GM23338 (cell line): ENCODE measurements around the gene CLCN4. TPM values are rescaled to one million over a fixed set of nuclear protein-coding genes. Genes with fewer than 3 reads are reported as not detected.

Source experiments
- ATAC-seq: fragments of 200-7000 bp; cut with Tn5 transposase; 3 replicates; pipeline ENCODE4 v1.9.1; 2020
- DNase-seq: peaks from one replicate; pipeline ENCODE4 v3.0.0-alpha.2; 2015; ENCODE audit warnings: low spot score
- H2AFZ ChIP-seq: fragments of 200-600 bp; sonication (generic); 2 replicates; pipeline ENCODE4 v1.8.0; 2016; ENCODE audit warnings: antibody characterized with exemption, mild to moderate bottlenecking, moderate library complexity
- H3F3A ChIP-seq: fragments of 200-600 bp; sonication (generic); replicated peaks from 2 replicates; pipeline ENCODE4 v1.8.0; 2017; ENCODE audit warnings: antibody characterized with exemption, mixed run types, low read depth
- H3K27ac ChIP-seq: fragments of 200-600 bp; sonication (generic); 2 replicates; pipeline ENCODE4 v1.6.1; 2016; ENCODE audit warnings: low read depth
- H3K27me3 ChIP-seq: fragments of 200-600 bp; sonication (generic); 2 replicates; pipeline ENCODE4 v1.8.0; 2016; ENCODE audit warnings: mild to moderate bottlenecking, mixed run types, moderate library complexity; ENCODE audit not compliant: insufficient read depth
- H3K36me3 ChIP-seq: fragments of 200-600 bp; sonication (generic); 2 replicates; pipeline ENCODE4 v1.8.0; 2016; ENCODE audit warnings: mild to moderate bottlenecking; ENCODE audit not compliant: insufficient read depth
- H3K4me1 ChIP-seq: fragments of 200-600 bp; sonication (generic); 2 replicates; pipeline ENCODE4 v1.8.0; 2016; ENCODE audit warnings: mild to moderate bottlenecking, moderate library complexity; ENCODE audit not compliant: insufficient read depth
- H3K4me2 ChIP-seq: fragments of 200-600 bp; sonication (generic); 2 replicates; pipeline ENCODE4 v1.7.1; 2017; ENCODE audit warnings: mixed run types
- H3K4me3 ChIP-seq: fragments of 200-600 bp; sonication (generic); 2 replicates; pipeline ENCODE4 v1.6.1; 2016; ENCODE audit warnings: mixed run types
- H3K79me2 ChIP-seq: fragments of 200-600 bp; sonication (generic); replicated peaks from 2 replicates; pipeline ENCODE4 v1.8.0; 2017; ENCODE audit warnings: mild to moderate bottlenecking; ENCODE audit not compliant: insufficient read depth
- H3K9me2 ChIP-seq: fragments of 200-600 bp; sonication (generic); 2 replicates; pipeline ENCODE4 v1.8.0; 2017; ENCODE audit not compliant: insufficient read depth
- H4K20me1 ChIP-seq: fragments of 200-600 bp; sonication (generic); replicated peaks from 2 replicates; pipeline ENCODE4 v1.8.0; 2017; ENCODE audit warnings: mild to moderate bottlenecking; ENCODE audit not compliant: insufficient read depth
- H3K27ac Mint-ChIP-seq: 2 replicates; pipeline ENCODE4 v1.8.0; 2020; ENCODE audit warnings: inconsistent platforms, mild to moderate bottlenecking, moderate library complexity, mixed read lengths
- H3K27me3 Mint-ChIP-seq: 3 replicates; pipeline ENCODE4 v1.8.0; 2022; ENCODE audit warnings: low read depth, mild to moderate bottlenecking, moderate library complexity, mixed read lengths, inconsistent platforms; ENCODE audit not compliant: insufficient read depth, poor library complexity
- H3K36me3 Mint-ChIP-seq: 3 replicates; pipeline ENCODE4 v1.8.0; 2021; ENCODE audit warnings: low read depth, mild to moderate bottlenecking, inconsistent platforms, moderate library complexity, mixed read lengths
- H3K4me1 Mint-ChIP-seq: 3 replicates; pipeline ENCODE4 v1.8.0; 2020; ENCODE audit warnings: mild to moderate bottlenecking, inconsistent platforms, mixed read lengths
- H3K4me3 Mint-ChIP-seq: 3 replicates; pipeline ENCODE4 v1.8.0; 2021; ENCODE audit warnings: moderate library complexity, mild to moderate bottlenecking, inconsistent platforms, mixed read lengths
- H3K9me3 Mint-ChIP-seq: 3 replicates; pipeline ENCODE4 v1.8.0; 2020; ENCODE audit warnings: moderate library complexity, mild to moderate bottlenecking, inconsistent platforms, mixed read lengths
- CREB1 ChIP-seq: fragments of 250-450 bp; sonication (Bioruptor Pico); IDR thresholded peaks from 2 replicates; pipeline ENCODE4 v1.5.0; 2020; ENCODE audit warnings: low read depth, mild to moderate bottlenecking, moderate library complexity
- CTCF ChIP-seq, 2 experiments: fragments of 200-600 bp in 1 of 2; sonication (generic) in 1 of 2; conservative IDR thresholded peaks; 2 replicates each; pipeline versions ENCODE4 v1.5.1 to v1.6.1; 2016 to 2017; ENCODE audit warnings: antibody characterized with exemption in 2 of 2, low read depth in 2 of 2, mild to moderate bottlenecking in 2 of 2, moderate library complexity in 1 of 2
- ETS1 ChIP-seq: IDR thresholded peaks from 2 replicates; pipeline ENCODE4 v1.6.1; 2016; ENCODE audit warnings: antibody characterized with exemption
- EZH2 ChIP-seq: fragments of 200-600 bp; sonication (generic); IDR thresholded peaks from one replicate; pipeline ENCODE4 v1.8.0; 2017; ENCODE audit warnings: antibody characterized with exemption, mild to moderate bottlenecking, low read depth; ENCODE audit not compliant: unreplicated experiment
- EZH2phosphoT487 ChIP-seq: fragments of 200-600 bp; sonication (generic); IDR thresholded peaks from one replicate; pipeline ENCODE4 v1.8.1; 2018; ENCODE audit warnings: antibody characterized with exemption; ENCODE audit not compliant: unreplicated experiment
- JUNB ChIP-seq: IDR thresholded peaks from one replicate; pipeline ENCODE4 v1.6.1; 2016; ENCODE audit warnings: antibody characterized with exemption; ENCODE audit not compliant: unreplicated experiment
- NANOG ChIP-seq: IDR thresholded peaks from 2 replicates; pipeline ENCODE4 v1.6.1; 2016; ENCODE audit warnings: antibody characterized with exemption, borderline replicate concordance
- POLR2AphosphoS5 ChIP-seq: IDR thresholded peaks from 2 replicates; pipeline ENCODE4 v1.6.1; 2016; ENCODE audit warnings: antibody characterized with exemption, low read depth
- REST ChIP-seq: IDR thresholded peaks from one replicate; pipeline ENCODE4 v1.6.1; 2018; ENCODE audit warnings: antibody characterized with exemption; ENCODE audit not compliant: unreplicated experiment
- STAT1 ChIP-seq: IDR thresholded peaks from one replicate; pipeline ENCODE4 v1.6.1; 2016; ENCODE audit warnings: antibody characterized with exemption; ENCODE audit not compliant: unreplicated experiment
- ZNF114 ChIP-seq: fragments of 250-450 bp; sonication (Bioruptor Pico); IDR thresholded peaks from 2 replicates; pipeline ENCODE4 v1.5.0; 2020; ENCODE audit warnings: mild to moderate bottlenecking, moderate library complexity
- ZNF331 ChIP-seq: fragments of 250-450 bp; sonication (Bioruptor Pico); IDR thresholded peaks from 2 replicates; pipeline ENCODE4 v1.5.0; 2020; ENCODE audit warnings: low read depth, mild to moderate bottlenecking, moderate library complexity
- ZNF462 ChIP-seq: fragments of 250-450 bp; sonication (Bioruptor Pico); IDR thresholded peaks from 2 replicates; pipeline ENCODE4 v1.5.0; 2020; ENCODE audit warnings: mild to moderate bottlenecking, moderate library complexity
- polyA plus RNA-seq: library from polyadenylated mRNA; unstranded; fragments of >200 nt; fragmentation: Nextera tagmentation; extraction: Ambion mirVana; gene quantifications from 2 replicates; pipeline ENCODE4 v1.2.1, GENCODE V29; 2016
- total RNA-seq: library from RNA; depleted of rRNA; stranded (reverse); fragments of >200 nt; shearing (Covaris generic); gene quantifications from 2 replicates; pipeline ENCODE4 v1.2.3, GENCODE V29; 2014

The CLCN4 gene
- total and polyA plus RNA-seq, 2 experiments from 2014 or later: 1.2 to 4.9 TPM

GRCh38 chrX:10223781-10224180 is 67.0 kb downstream of the CLCN4 start:
- Mint-ChIP-seq H3K36me3 (no peaks in the 10 kb centered on the region; the same call in 2 of the 3 replicates), H3K27me3 (no peaks in the 10 kb centered on the region), H3K27ac (no peak overlapping the region), H3K4me1 (no peaks in the 10 kb centered on the region), H3K9me3 (no peaks in the 10 kb centered on the region), H3K4me3 (no peak overlapping the region)
- Histone ChIP-seq H3F3A (no peaks in the 10 kb centered on the region), H3K27me3 (no peaks in the 10 kb centered on the region), H4K20me1 (no peaks in the 10 kb centered on the region), H3K36me3 (no peaks in the 10 kb centered on the region), H3K9me2 (no peaks in the 10 kb centered on the region), H3K4me3 (no peak overlapping the region), H3K79me2 (no peaks in the 10 kb centered on the region), H3K4me2 (no peak overlapping the region), H2AFZ (no peak overlapping the region), H3K27ac (no peak overlapping the region), H3K4me1 (no peaks in the 10 kb centered on the region)
- TF ChIP-seq JUNB (no peak), EZH2 (no peak), POLR2AphosphoS5 (no peak), ETS1 (no peak), STAT1 (no peak), EZH2phosphoT487 (no peak), ZNF331 (no peak), CTCF (conservative IDR thresholded peaks at IDR 0.05; ENCODE audit: low read depth in 2 of 2) (no peak), REST (no peak), ZNF462 (CRISPR knock-in tag) (no peak), CREB1 (no peak), NANOG (no peak), ZNF114 (no peak)
- ATAC-seq (no peak), DNase-seq (no peak)
